DMS53 treated with DMSO at 0.1 percent for 48 hours (cell line): Measurements from ENCODE around the gene FOSL1.

Source experiments
- DNase-seq: peaks from one replicate; lab custom pipeline; 2025; ENCODE audit not compliant: unreplicated experiment; lab: John Stamatoyannopoulos, UW

The FOSL1 gene

GRCh38 chr11:65865550-65866172 lies 34.5 kb downstream of the FOSL1 start:
- no peak for DNase-seq

DNA sequence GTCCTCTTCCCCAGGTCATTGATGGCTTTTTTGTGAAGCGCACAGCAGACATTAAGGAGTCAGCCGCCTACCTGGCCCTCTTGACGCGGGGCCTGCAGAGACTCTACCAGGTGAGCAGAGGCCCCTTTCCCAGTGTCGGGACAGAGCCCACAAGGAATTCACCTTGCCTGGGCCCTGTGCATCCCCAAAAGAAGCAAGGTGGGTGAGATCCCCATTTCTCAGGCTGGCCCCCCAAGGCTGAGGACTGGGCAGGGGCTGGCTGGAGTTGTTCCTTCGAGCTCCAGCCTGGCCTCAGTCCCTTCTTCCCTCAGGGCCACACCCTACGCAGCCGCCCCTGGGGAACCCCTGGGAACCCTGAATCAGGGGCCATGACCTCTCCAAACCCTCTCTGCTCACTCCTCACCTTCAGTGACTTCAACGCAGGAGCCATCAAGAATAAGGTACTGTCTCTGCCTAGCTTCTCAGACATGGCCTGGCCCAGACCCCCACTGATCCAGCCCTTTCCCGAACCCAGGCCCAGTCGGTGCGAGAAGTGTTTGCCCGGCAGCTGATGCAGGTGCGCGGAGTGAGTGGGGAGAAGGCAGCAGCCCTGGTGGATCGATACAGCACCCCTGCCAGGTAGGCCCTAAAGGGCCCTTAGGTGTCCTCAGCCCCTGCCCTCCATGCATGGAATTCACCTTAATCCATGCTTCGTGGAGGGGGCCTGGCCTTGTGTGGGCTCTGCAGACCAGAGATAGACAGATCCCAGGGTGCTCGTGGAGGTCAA lies 35.3 kb downstream of the FOSL1 start:
- no peak for DNase-seq

- DNase-seq, result no peak
These were observed 36.1 kb downstream of the FOSL1 start for GRCh38 chr11:65863889-65864705.

- no peak for DNase-seq
These were observed 37.0 kb downstream of the FOSL1 start for GRCh38 chr11:65862941-65863888.

DNA sequence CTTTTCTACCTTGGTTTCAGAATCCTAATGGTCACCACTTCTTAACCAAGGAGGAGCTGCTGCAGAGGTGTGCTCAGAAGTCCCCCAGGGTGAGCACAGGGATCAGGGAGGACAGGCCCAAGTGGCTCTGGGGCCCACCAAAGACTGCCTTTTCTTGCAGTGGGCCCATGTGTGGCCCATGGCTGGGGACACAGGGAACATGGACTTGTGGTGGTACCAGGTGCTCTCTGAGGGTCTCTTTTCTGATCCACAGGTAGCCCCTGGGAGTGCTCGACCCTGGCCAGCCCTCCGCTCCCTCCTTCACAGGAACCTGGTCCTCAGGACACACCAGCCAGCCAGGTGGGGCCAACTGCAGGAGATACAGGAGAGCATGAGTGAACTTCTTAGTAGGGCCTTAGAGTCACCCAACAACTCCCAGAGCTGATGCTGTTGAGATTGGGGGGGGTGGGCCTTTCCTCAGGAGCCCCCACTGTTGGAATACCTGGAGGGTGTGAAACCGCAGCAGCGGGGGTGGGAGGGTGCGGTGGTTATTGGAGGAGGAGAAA lies 37.9 kb downstream of the FOSL1 start:
- DNase-seq, result no peak

DNA sequence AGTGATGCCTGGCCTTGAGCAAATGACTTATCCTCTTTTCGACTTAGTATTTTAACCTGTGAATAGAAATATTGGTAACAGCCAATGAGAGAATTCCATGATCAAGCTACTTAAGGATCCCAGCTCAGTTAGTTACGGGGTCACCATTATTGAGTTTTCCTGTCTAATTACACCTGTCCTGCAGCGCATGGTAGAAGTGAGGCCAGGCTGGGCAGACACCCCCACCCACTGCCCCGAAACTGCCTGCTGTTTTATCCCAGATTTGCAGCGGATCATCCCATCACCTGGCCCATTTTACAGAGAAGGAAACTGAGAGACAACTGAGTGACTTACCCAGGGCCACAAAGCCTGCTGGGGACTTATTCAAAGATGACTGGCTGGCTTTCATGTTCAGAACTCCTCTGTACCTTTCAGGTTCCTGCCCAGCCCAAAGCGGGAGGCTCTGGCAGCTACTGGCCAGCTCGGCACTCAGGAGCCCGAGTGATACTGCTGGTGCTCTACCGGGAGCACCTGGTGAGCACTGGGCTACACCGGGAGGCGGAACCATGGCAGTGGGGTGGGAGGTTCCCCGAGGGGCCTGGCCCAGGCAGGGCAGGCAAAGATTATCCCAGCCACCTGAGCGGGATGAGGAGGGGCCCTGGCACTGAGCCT lies 38.5 kb downstream of the FOSL1 start:
- DNase-seq, result no peak

DNA sequence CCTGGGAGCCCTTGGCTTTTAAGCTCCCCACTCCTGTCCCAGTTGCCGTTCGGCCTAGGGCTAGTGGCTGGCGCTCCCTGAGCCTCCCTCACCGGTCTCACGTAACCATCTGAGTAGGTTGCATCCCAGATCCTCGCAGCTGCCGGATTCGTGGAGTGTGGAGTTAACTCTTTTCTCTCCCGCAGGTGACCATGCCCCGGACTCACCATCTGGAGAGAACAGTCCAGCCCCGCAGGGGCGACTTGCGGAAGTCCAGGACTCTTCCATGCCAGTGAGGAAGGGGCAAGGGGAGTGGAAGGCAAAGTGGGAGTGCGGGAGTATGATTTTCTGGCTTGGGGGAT lies 39.1 kb downstream of the FOSL1 start:
- no peak for DNase-seq

GRCh38 chr11:65860278-65861164 lies 39.7 kb downstream of the FOSL1 start, which contains the start of gene MUS81:
Gene MUS81, plus strand, starts transcription at chr11:65860433. Its CDS starts 321 bp downstream, at chr11:65860754.
- DNase-seq, result peak; percentile 86

DNA sequence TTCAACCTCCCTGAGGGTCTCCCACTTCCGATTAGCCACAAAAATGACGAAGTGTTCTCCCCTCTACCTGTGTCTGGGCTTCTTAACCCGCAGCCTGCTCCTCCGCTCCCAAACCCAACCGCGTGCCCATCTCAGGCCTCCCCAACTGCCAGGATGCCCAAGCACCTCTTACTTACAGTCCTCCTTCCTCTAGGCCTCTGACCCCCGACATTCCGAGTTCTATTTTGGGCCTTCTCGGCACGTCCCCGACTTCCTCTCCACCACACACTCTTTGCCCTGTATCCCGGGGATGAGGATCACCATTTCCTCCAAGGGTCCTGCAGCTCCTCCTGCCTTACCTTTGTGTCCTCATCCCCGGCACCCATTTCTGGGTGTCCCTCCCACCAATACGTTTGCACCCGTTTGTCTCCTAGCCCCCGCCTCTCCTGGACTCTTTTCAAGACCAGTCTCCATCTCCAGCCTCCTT lies 40.3 kb downstream of the FOSL1 start:
- no peak for DNase-seq

- DNase-seq, result peak; percentile 97
These were observed 40.9 kb downstream of the FOSL1 start for GRCh38 chr11:65859095-65859811.

- DNase-seq, result peak; percentile 83
These were observed 41.5 kb downstream of the FOSL1 start for GRCh38 chr11:65858681-65859087.

GRCh38 chr11:65857853-65858680 lies 42.1 kb downstream of the FOSL1 start, which contains the start of gene CFL1:
Gene CFL1, minus strand, starts transcription at chr11:65858180. Its CDS starts 81 bp downstream, at chr11:65858099.
- peak; percentile 98 for DNase-seq

DNA sequence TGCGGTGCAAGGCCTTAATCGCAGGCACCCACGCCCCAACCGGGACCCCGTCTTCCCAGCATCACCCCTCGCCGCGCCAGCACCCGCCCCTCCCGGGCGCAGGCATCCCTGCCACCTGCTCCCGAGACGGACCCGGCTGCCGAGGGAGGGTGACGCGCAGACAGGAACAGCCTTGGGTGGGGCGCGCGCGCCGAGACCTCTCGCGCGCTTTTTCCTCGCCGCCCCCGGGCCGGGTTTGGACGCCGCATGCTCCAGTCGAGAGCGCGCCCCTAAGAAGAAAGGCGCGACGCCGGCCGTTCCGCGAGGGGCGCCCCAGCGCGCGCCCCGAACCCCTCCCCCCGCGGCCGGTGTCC lies 42.7 kb downstream of the FOSL1 start:
- DNase-seq, result no peak

- DNase-seq, result peak; percentile 37
These were observed 43.3 kb downstream of the FOSL1 start for GRCh38 chr11:65856689-65857499.

- DNase-seq, result no peak
These were observed 44.2 kb downstream of the FOSL1 start for GRCh38 chr11:65855927-65856363.
